ENCODE data around the gene PHLDA2. TPM values are rescaled to one million over a fixed set of nuclear protein-coding genes. Genes with fewer than 3 reads are reported as not detected.

PHLDA2 gene
- total RNA-seq, 1 experiment from 2014 or later: 111 TPM

GRCh38 chr11:2923446-2924375 is 5.5 kb downstream of the PHLDA2 start:
- intact Hi-C loops (cut with micrococcal nuclease; ENCODE audit: unreplicated experiment): no loop called here
- BruUV-seq (replicated peaks): no TSS peak

GRCh38 chr11:2922655-2923054 is 6.6 kb downstream of the PHLDA2 start:
- H3K27ac Mint-ChIP-seq (ENCODE audit: unreplicated experiment): no peak overlapping the region
- no peaks in the 10 kb centered on the region for H3K27me3 Mint-ChIP-seq (ENCODE audit: unreplicated experiment)
- peaks cover 18% of the 10 kb centered on the region for H3K4me1 Mint-ChIP-seq (ENCODE audit: low read depth, unreplicated experiment)
- no peak overlapping the region for H3K4me3 Mint-ChIP-seq (ENCODE audit: low read depth, unreplicated experiment)
- intact Hi-C loops (cut with micrococcal nuclease; ENCODE audit: unreplicated experiment): no loop called here
- H3K36me3 Mint-ChIP-seq (ENCODE audit: insufficient read depth, unreplicated experiment): peaks cover 52% of the 10 kb centered on the region
- TF ChIP-seq CTCF (IDR thresholded peaks at IDR 0.05; ENCODE audit: unreplicated experiment): no peak
- no peaks in the 10 kb centered on the region for H3K9me3 Mint-ChIP-seq (ENCODE audit: low read depth, unreplicated experiment)
- CTCF ChIA-PET: no interaction called here
- no TSS peak for BruUV-seq (replicated peaks)
- no peak for DNase-seq

More at GRCh38 chr11:2923446-2924375, 5.5 kb downstream of the PHLDA2 start:
- Mint-ChIP-seq H3K4me1 (ENCODE audit: low read depth, unreplicated experiment) (peaks cover 21% of the 10 kb centered on the region), H3K9me3 (ENCODE audit: low read depth, unreplicated experiment) (no peaks in the 10 kb centered on the region), H3K36me3 (ENCODE audit: insufficient read depth, unreplicated experiment) (peaks cover 60% of the 10 kb centered on the region), H3K27me3 (ENCODE audit: unreplicated experiment) (no peaks in the 10 kb centered on the region), H3K4me3 (ENCODE audit: low read depth, unreplicated experiment) (no peak overlapping the region), H3K27ac (ENCODE audit: unreplicated experiment) (no peak overlapping the region)
- CTCF ChIA-PET: interaction anchor here (1.9 kb wide), 1 partner anchor 31 kb away, joined by 9 read pairs; no protein-coding TSS in a partner anchor
- no peak for DNase-seq
- TF ChIP-seq CTCF (IDR thresholded peaks at IDR 0.05; ENCODE audit: unreplicated experiment): no peak

GRCh38 chr11:2921742-2922493 is 7.3 kb downstream of the PHLDA2 start:
- Mint-ChIP-seq H3K4me3 (ENCODE audit: low read depth, unreplicated experiment) (no peak overlapping the region), H3K36me3 (ENCODE audit: insufficient read depth, unreplicated experiment) (peaks cover 44% of the 10 kb centered on the region), H3K27ac (ENCODE audit: unreplicated experiment) (no peak overlapping the region), H3K27me3 (ENCODE audit: unreplicated experiment) (no peaks in the 10 kb centered on the region), H3K4me1 (ENCODE audit: low read depth, unreplicated experiment) (peaks cover 15% of the 10 kb centered on the region), H3K9me3 (ENCODE audit: low read depth, unreplicated experiment) (no peaks in the 10 kb centered on the region)
- CTCF ChIA-PET: interaction anchor here (0.7 kb wide), 1 partner anchor 693 kb away, joined by 9 read pairs; no protein-coding TSS in a partner anchor
- BruUV-seq (replicated peaks): no TSS peak
- no peak for TF ChIP-seq CTCF (IDR thresholded peaks at IDR 0.05; ENCODE audit: unreplicated experiment)
- DNase-seq: no peak
- intact Hi-C loops (cut with micrococcal nuclease; ENCODE audit: unreplicated experiment): no loop called here

- TF ChIP-seq CTCF (IDR thresholded peaks at IDR 0.05; ENCODE audit: unreplicated experiment): no peak
- H3K27ac Mint-ChIP-seq (ENCODE audit: unreplicated experiment): peak overlapping the region; percentile 34
- BruUV-seq (replicated peaks): no TSS peak
- H3K36me3 Mint-ChIP-seq (ENCODE audit: insufficient read depth, unreplicated experiment): peaks cover 38% of the 10 kb centered on the region
- peaks cover 15% of the 10 kb centered on the region for H3K4me1 Mint-ChIP-seq (ENCODE audit: low read depth, unreplicated experiment)
- H3K4me3 Mint-ChIP-seq (ENCODE audit: low read depth, unreplicated experiment): no peak overlapping the region
- CTCF ChIA-PET: interaction anchor here (0.6 to 0.7 kb wide), 2 partner anchors 97 to 693 kb away, joined by 5 to 9 read pairs; no protein-coding TSS in a partner anchor
- H3K27me3 Mint-ChIP-seq (ENCODE audit: unreplicated experiment): no peaks in the 10 kb centered on the region
- intact Hi-C loops (cut with micrococcal nuclease; ENCODE audit: unreplicated experiment): no loop called here
- no peak for DNase-seq
- H3K9me3 Mint-ChIP-seq (ENCODE audit: low read depth, unreplicated experiment): no peaks in the 10 kb centered on the region
Observed at GRCh38 chr11:2921261-2921660, 8.0 kb downstream of the PHLDA2 start.
